Activated naive CD4-positive, alpha-beta T cell treated with anti-CD3 and anti-CD28 coated beads for 36 hours (primary cell): Measurements from ENCODE around the gene YIPF1. TPM values are rescaled to one million over a fixed set of nuclear protein-coding genes. Genes with fewer than 3 reads are reported as not detected.

ENCODE experiments used
- CTCF ChIA-PET: fragments of 350-600 bp; sonication (Branson Sonifier 250); formaldehyde crosslinking; loops from one replicate; lab custom pipeline; 2021; ENCODE audit warnings: antibody characterized with exemption; lab: Charles Lee
- DNase-seq: peaks from one replicate; pipeline ENCODE4 v3.0.0-alpha.2; 2020
- H3K27ac Mint-ChIP-seq: one replicate; pipeline ENCODE4 v1.8.0; 2021; ENCODE audit warnings: mild to moderate bottlenecking, mixed read lengths
- H3K27me3 Mint-ChIP-seq: one replicate; pipeline ENCODE4 v1.8.0; 2021; ENCODE audit warnings: low read depth, mixed read lengths
- H3K36me3 Mint-ChIP-seq: one replicate; pipeline ENCODE4 v1.8.0; 2021; ENCODE audit warnings: low read depth, mixed read lengths
- H3K4me1 Mint-ChIP-seq: one replicate; pipeline ENCODE4 v1.8.0; 2021; ENCODE audit warnings: low read depth, mixed read lengths
- H3K4me3 Mint-ChIP-seq: one replicate; pipeline ENCODE4 v1.8.0; 2021; ENCODE audit warnings: mild to moderate bottlenecking, moderate library complexity, mixed read lengths
- H3K9me3 Mint-ChIP-seq: one replicate; pipeline ENCODE4 v1.8.0; 2021; ENCODE audit warnings: mixed read lengths
- intact Hi-C: fragments of 100-400 bp; cut with micrococcal nuclease; formaldehyde crosslinking; loops from one replicate; pipeline ENCODE4 v1.15.1; 2023
- total RNA-seq, 2 experiments: library from RNA; stranded (reverse); gene quantifications; one replicate each; pipeline ENCODE4 v1.2.3, GENCODE V29; 2021

The YIPF1 gene
- total RNA-seq, 2 experiments from 2014 or later, result 22.2 to 22.4 TPM

GRCh38 chr1:53913352-53914033 is 23.9 kb upstream of the YIPF1 start:
- CTCF ChIA-PET, result interaction anchor here (0.9 to 1.6 kb wide), 7 partner anchors 10 to 167 kb away, joined by 3 to 7 read pairs (median 3); no protein-coding TSS in a partner anchor
- intact Hi-C loops, result no loop called here
- Mint-ChIP-seq H3K27me3 (no peaks in the 10 kb centered on the region), H3K4me1 (peaks cover 24% of the 10 kb centered on the region), H3K9me3 (no peaks in the 10 kb centered on the region), H3K36me3 (peaks cover 11% of the 10 kb centered on the region), H3K27ac (no peak overlapping the region), H3K4me3 (no peak overlapping the region)
- no peak for DNase-seq

DNA sequence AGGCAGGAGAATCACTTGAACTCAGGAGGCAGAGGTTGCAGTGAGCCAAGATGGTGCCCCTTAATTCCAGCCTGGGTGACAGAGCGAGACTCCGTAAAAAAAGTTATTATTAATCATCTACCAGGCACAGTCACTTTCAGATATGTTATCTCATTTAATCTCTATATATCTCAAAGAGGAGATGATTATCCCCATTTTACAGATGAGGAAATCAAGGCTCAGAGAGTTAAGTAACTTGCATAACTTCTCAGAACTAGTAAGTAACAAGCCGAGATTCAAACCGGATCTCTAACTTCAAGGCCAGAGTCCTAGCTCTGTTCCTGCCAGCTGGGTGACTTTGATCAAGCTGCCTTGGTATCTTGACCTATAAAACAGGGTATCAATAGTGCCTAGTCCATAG is 21.8 kb upstream of the YIPF1 start:
- Mint-ChIP-seq H3K27me3 (no peaks in the 10 kb centered on the region), H3K9me3 (no peaks in the 10 kb centered on the region), H3K36me3 (peaks cover 11% of the 10 kb centered on the region), H3K4me3 (no peak overlapping the region), H3K27ac (no peak overlapping the region), H3K4me1 (peaks cover 16% of the 10 kb centered on the region)
- CTCF ChIA-PET, result interaction anchor here (1.8 kb wide), 1 partner anchor 11 kb away, joined by 10 read pairs; no protein-coding TSS in a partner anchor
- intact Hi-C loops, result no loop called here
- no peak for DNase-seq

DNA sequence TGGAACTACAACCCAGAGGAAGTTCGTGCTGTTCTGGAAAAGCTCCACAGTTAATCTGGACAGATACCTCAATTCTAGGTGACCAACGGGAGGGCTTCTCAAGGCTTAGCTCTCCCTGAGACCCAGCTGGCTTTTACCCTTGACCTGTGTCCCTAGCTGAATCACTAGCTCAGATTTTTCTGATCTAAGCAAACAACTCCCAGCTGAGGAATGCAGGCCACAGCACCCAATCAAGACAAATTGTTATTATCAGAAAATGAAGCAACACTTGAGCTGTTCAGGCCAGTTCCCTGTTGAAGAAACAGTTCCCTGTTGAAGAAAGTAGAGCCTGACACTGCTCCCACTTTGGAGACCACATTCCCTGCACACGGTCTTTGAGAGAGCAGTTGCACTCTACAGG is 20.3 kb upstream of the YIPF1 start:
- intact Hi-C loops, result no loop called here
- no peak overlapping the region for H3K27ac Mint-ChIP-seq

GRCh38 chr1:53906121-53906520 is 16.5 kb upstream of the YIPF1 start:
- Mint-ChIP-seq H3K4me3 (no peak overlapping the region), H3K9me3 (no peaks in the 10 kb centered on the region), H3K36me3 (no peaks in the 10 kb centered on the region), H3K4me1 (peaks cover 3% of the 10 kb centered on the region), H3K27me3 (no peaks in the 10 kb centered on the region), H3K27ac (no peak overlapping the region)
- CTCF ChIA-PET, result no interaction called here
- intact Hi-C loops, result no loop called here
- DNase-seq, result no peak

More for the DNA sequence above, 20.3 kb upstream of the YIPF1 start:
- no peak overlapping the region for H3K4me3 Mint-ChIP-seq
- H3K27me3 Mint-ChIP-seq, result no peaks in the 10 kb centered on the region
- DNase-seq, result no peak
- peaks cover 4% of the 10 kb centered on the region for H3K36me3 Mint-ChIP-seq
- CTCF ChIA-PET, result interaction anchor here (1.2 to 1.8 kb wide), 3 partner anchors 10 to 40 kb away, joined by 4 to 10 read pairs (median 4); no protein-coding TSS in a partner anchor
- no peaks in the 10 kb centered on the region for H3K9me3 Mint-ChIP-seq
- H3K4me1 Mint-ChIP-seq, result peaks cover 6% of the 10 kb centered on the region

DNA sequence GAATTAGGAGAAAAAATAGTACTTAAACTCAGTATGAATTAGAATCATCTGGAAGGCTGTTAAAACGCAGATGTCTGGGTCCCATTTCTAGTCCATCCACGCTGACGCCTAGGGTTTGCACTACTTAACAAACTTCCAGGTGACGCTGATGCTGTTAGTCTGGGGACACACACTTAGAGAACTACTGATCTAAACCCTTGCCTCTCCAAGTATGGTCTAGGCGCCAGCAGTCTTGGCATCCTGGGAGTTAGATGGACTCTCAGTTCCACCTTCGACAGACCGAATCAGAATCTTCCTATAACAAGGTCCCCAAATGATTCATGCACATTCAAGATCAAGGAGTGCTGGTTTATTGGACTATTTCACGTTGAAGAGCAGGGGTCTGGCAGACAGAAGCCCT is 15.9 kb upstream of the YIPF1 start:
- Mint-ChIP-seq H3K27ac (no peak overlapping the region), H3K4me1 (peaks cover 4% of the 10 kb centered on the region), H3K36me3 (no peaks in the 10 kb centered on the region), H3K4me3 (no peak overlapping the region), H3K9me3 (no peaks in the 10 kb centered on the region), H3K27me3 (no peaks in the 10 kb centered on the region)
- intact Hi-C loops, result no loop called here
- CTCF ChIA-PET, result no interaction called here
- DNase-seq, result no peak

DNA sequence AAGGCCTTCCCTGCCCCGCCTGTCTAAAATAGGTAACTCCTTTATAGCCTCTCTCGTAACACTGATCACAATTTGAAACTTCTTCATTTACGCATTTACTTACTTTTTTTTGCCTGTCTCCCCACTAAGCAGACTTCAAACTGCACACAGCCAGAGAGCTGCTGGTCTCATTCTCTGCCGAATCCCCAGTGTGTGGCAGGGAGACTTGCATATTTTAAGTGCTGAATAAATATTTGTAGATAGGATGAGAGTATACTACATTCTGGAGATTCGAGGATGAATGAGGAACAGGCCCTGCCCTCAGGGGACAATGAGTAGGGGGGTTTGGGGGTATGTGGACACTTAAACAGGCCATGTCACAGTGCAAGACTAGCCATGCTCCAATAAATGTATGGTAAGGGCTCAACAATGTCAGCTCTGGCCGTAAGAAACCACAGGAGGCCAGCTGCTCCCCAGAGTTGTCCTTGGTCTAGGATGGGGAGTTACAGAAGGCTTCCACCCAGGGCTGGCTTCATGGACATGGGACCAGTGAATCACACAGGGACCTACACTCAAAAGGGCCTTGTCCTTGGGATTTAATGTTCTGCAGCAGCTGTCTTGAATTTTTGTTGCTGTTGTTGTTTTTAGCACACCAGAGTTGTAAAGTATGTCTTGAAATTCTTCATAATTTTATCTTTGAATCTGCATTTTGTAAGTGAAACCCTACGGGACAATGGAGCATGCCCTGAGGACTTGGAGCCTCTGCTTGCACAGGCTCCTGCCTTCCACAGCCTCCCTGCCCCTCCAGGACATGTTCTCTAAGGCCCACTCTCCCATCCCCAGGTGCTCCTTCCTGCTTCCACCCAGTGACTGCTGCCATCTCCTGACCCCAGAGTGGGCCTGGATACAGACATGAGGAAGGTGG is 12.9 kb upstream of the YIPF1 start:
- no peak overlapping the region for H3K4me3 Mint-ChIP-seq
- no peak overlapping the region for H3K27ac Mint-ChIP-seq
- CTCF ChIA-PET, result interaction anchor here (0.8 kb wide), 1 partner anchor 42 kb away, joined by 3 read pairs; no protein-coding TSS in a partner anchor
- H3K4me1 Mint-ChIP-seq, result peaks cover 4% of the 10 kb centered on the region
- H3K36me3 Mint-ChIP-seq, result no peaks in the 10 kb centered on the region
- intact Hi-C loops, result no loop called here
- no peaks in the 10 kb centered on the region for H3K27me3 Mint-ChIP-seq
- no peak for DNase-seq
- H3K9me3 Mint-ChIP-seq, result no peaks in the 10 kb centered on the region

DNA sequence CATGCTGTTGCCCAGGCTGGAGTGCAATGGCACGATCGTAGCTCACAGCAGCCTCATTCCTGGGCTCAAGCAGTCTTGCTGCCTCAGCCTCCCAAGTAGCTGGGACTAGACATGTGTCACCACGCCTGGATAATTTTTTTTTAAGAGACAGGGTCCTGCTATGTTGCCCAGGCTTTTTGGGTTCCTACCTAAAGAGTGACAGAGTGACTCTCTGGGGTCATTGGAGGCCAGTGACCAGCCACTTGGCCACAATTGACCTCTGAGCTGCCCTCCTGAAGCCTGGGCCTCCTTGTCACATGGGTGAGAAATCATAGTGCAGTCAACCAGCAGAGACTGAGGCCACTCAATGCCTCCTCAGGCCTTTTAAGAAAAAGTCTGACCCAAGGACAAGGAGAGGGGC is 10.1 kb upstream of the YIPF1 start:
- intact Hi-C loops, result no loop called here
- Mint-ChIP-seq H3K27me3 (peaks cover 6% of the 10 kb centered on the region), H3K4me3 (no peak overlapping the region), H3K9me3 (no peaks in the 10 kb centered on the region), H3K27ac (no peak overlapping the region), H3K4me1 (peaks cover 4% of the 10 kb centered on the region), H3K36me3 (no peaks in the 10 kb centered on the region)
- no peak for DNase-seq
- CTCF ChIA-PET, result interaction anchor here (0.6 to 2.3 kb wide), 3 partner anchors 11 to 819 kb away, joined by 3 to 10 read pairs (median 5); partner anchors contain the start of genes IFT25 and LRRC42

DNA sequence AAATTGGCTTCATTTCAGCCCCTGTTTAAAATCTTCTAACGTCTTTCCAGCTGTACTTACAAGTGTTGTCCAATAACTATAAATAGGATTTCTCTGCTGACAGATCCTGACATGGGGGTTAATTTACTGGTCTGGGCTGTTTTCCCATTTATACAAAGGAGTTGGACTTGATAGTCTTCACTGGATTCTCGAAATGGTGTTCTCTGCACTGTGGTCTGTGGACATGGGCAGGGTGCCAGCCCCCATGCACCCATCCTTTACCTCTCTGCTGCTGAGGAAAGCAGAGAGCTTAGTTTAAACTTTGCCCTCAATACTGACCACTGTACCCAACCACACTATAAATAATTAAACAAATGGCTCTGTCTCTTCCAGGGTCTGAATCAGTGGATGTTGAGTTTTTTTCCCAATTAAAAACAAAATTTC is 9.6 kb upstream of the YIPF1 start:
- Mint-ChIP-seq H3K9me3 (no peaks in the 10 kb centered on the region), H3K4me1 (peaks cover 4% of the 10 kb centered on the region), H3K36me3 (no peaks in the 10 kb centered on the region), H3K4me3 (no peak overlapping the region), H3K27ac (no peak overlapping the region), H3K27me3 (peaks cover 6% of the 10 kb centered on the region)
- no peak for DNase-seq
- CTCF ChIA-PET, result interaction anchor here (2.0 to 2.3 kb wide), 2 partner anchors 12 to 47 kb away, joined by 5 to 10 read pairs; partner anchors contain the start of genes IFT25 and LRRC42
- intact Hi-C loops, result no loop called here

GRCh38 chr1:53896635-53897229 is 7.1 kb upstream of the YIPF1 start:
- Mint-ChIP-seq H3K27ac (no peak overlapping the region), H3K36me3 (no peaks in the 10 kb centered on the region), H3K9me3 (no peaks in the 10 kb centered on the region), H3K4me3 (no peak overlapping the region), H3K27me3 (peaks cover 6% of the 10 kb centered on the region), H3K4me1 (peaks cover 4% of the 10 kb centered on the region)
- DNase-seq, result no peak
- CTCF ChIA-PET, result no interaction called here
- intact Hi-C loops, result no loop called here

DNA sequence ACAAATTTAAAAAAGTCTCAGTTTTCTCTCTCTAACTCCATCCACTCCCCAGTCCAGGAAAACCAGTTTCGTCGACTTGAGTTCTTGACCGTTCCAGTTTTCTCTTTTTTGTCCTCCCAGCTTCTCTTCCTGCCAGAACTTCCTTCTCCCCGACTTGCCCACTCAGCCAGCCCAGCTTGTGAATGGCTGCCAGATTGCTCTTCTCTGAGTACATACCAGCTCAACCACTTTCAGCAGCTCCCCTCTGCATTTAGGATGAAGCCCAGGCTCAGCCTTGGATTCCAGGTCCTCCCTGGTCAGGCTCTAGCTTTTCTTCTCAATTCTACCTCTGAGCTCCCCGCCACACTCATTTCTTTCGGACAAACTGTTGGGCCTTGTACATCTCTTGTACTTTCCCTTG is 5.8 kb upstream of the YIPF1 start:
- peaks cover 13% of the 10 kb centered on the region for H3K4me1 Mint-ChIP-seq
- intact Hi-C loops, result no loop called here
- H3K36me3 Mint-ChIP-seq, result no peaks in the 10 kb centered on the region
- H3K27me3 Mint-ChIP-seq, result peaks cover 6% of the 10 kb centered on the region
- H3K27ac Mint-ChIP-seq, result no peak overlapping the region
- H3K9me3 Mint-ChIP-seq, result no peaks in the 10 kb centered on the region
- no peak for DNase-seq
- H3K4me3 Mint-ChIP-seq, result no peak overlapping the region
- CTCF ChIA-PET, result no interaction called here

- H3K27ac Mint-ChIP-seq, result no peak overlapping the region
- peaks cover 6% of the 10 kb centered on the region for H3K27me3 Mint-ChIP-seq
- H3K4me1 Mint-ChIP-seq, result peaks cover 20% of the 10 kb centered on the region
- no peaks in the 10 kb centered on the region for H3K36me3 Mint-ChIP-seq
- H3K9me3 Mint-ChIP-seq, result no peaks in the 10 kb centered on the region
- CTCF ChIA-PET, result no interaction called here
- intact Hi-C loops, result no loop called here
- DNase-seq, result no peak
- H3K4me3 Mint-ChIP-seq, result no peak overlapping the region
These were observed 5.0 kb upstream of the YIPF1 start for GRCh38 chr1:53894644-53895043.

DNA sequence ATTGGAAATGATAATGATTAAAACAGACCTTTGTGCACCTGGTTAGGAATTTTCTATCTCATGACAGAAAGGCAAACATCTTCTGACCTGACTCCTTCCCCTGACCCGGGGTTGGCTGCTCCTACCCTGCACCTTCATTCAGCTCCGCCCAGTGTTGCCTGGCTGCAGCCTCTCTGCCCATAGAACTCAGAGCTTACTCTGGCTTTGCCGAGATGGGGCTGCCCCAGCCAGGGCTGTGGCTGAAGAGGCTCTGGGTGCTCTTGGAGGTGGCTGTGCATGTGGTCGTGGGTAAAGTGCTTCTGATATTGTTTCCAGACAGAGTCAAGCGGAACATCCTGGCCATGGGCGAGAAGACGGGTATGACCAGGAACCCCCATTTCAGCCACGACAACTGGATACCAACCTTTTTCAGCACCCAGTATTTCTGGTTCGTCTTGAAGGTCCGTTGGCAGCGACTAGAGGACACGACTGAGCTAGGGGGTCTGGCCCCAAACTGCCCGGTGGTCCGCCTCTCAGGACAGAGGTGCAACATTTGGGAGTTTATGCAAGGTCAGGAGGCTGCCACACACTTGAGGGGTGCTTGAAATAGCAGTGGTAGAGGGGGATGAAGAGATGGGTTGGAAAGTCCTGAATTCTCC is 4.5 kb upstream of the YIPF1 start, which contains the start of gene DIO1:
TSS of gene DIO1 (plus strand) at position 189 of the 638 bp plus-strand sequence. CDS start at position 213, 24 bp downstream.
- Mint-ChIP-seq H3K9me3 (no peaks in the 10 kb centered on the region), H3K27ac (no peak within 1 kb of the TSS), H3K36me3 (no peaks in the 10 kb centered on the region), H3K4me3 (no peak within 1 kb of the TSS), H3K27me3 (peaks cover 6% of the 10 kb centered on the region), H3K4me1 (peaks cover 21% of the 10 kb centered on the region)
- DNase-seq, result peak; percentile 12
- CTCF ChIA-PET, result no interaction called here
- intact Hi-C loops, result no loop called here
